GM19467 (cell line): ENCODE measurements around the gene AIFM2.
"Not testable (repeated sequence)": the region's sequence is repeated elsewhere in the genome, so short reads cannot be mapped to it uniquely, and the experiment has no call there.

Source experiments
- ATAC-seq: cut with Tn5 transposase; IDR thresholded peaks from one replicate; pipeline ENCODE4 v1.9.1; 2021; ENCODE audit warnings: mild to moderate bottlenecking, moderate library complexity; ENCODE audit not compliant: unreplicated experiment

AIFM2 gene

DNA sequence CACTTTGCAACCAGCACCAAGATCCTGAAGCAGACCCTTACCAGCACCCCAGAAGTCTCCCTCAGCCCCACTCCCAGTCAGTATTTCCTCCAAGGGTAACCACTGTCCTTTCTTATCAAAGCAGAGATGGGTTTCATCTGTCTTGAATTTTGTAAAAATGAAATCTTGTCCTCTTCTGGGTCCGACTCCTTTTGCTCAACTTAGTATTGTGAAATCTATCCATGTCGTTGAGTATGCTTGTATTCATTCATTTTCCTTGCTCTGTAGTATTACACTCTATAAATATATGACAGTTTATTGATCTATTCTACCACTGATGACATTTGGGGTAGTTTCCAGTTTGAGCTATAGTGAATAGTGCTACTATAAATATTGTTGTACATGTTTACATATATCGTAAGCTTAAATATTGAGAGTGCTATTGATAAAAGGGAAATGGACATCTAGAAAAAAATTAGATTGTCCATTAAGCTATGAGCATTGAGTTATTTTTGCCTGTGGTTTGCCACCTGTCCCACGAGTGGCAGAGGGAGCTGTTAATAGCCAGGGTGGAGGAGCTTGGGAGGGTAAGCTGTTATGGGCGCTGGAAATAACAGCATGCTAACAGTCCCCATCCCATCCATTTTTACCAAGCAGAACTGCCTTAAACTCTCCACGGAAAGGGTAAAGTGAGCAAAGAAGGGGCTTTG, 36.5 kb downstream of the AIFM2 start:
- ATAC-seq: no peak

GRCh38 chr10:70094250-70094649, 38.4 kb downstream of the AIFM2 start:
- ATAC-seq: no peak

DNA sequence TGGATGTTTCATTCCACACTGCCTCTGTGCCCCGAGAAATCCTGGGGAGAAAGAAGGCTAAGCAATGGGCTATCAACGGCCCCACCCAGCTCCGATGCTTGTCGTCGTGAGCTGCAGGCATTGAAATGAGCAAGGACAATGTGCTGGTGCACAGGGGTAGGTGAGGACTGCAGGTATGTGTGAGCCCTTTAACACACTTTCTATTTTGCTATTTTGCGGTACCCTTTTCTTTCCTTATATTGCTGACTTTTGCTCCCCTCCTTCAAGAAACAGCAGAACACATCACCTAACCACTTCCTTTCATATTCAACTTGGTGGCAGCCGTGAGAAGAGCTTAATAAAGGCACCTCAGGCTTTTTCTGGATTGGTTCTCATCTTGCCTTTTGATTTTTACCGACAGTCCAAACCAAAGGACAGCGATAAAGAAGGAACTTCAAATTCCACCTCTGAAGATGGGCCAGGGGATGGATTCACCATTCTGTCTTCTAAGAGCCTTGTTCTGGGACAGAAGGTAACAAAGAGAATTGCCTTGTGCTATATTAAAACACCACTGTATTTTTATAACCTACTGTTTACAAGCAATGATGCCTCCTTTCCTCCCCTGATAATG, 39.2 kb downstream of the AIFM2 start:
- no peak for ATAC-seq

- ATAC-seq: no peak
Measured at GRCh38 chr10:70092389-70092718, 40.3 kb downstream of the AIFM2 start.

- no peak for ATAC-seq
Measured at GRCh38 chr10:70090951-70091350, 41.7 kb downstream of the AIFM2 start.

- ATAC-seq: no peak
Measured at GRCh38 chr10:70090013-70090412, 42.6 kb downstream of the AIFM2 start.

GRCh38 chr10:70088308-70088698, 44.3 kb downstream of the AIFM2 start:
- ATAC-seq: no peak

- ATAC-seq: no peak
Measured at GRCh38 chr10:70087616-70088307, 44.9 kb downstream of the AIFM2 start.

DNA sequence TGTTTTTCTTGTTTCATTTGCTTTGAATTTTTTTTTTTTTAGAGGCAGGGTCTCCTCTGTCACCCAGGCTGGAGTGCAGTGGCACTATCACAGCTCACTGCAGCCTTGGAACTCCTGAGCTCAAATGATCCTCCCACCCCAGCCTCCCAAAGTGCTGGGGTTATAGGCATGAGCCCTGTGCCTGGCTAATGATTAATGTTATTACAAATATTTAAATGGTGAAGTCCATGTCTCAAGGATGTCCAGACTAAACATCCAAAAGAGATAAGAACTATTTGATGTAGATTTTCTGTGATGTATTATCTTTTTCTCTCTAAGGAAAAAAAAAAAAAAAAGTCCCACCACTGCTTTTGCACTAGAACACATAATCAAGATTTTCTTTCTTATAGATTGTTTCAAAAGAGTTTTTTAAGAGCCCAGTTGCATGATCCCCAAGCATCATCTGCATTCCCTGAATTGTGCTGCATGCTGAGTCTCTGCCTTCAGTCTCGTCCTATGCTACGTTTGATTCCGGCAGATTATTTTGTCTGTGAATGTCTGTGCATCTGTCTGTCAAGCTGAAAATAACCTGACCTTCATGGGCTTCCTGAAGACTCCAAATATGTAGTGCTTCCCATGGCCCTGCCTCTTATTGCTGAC, 46.5 kb downstream of the AIFM2 start:
- ATAC-seq: no peak

GRCh38 chr10:70084189-70084588, 48.4 kb downstream of the AIFM2 start:
- ATAC-seq: no peak

DNA sequence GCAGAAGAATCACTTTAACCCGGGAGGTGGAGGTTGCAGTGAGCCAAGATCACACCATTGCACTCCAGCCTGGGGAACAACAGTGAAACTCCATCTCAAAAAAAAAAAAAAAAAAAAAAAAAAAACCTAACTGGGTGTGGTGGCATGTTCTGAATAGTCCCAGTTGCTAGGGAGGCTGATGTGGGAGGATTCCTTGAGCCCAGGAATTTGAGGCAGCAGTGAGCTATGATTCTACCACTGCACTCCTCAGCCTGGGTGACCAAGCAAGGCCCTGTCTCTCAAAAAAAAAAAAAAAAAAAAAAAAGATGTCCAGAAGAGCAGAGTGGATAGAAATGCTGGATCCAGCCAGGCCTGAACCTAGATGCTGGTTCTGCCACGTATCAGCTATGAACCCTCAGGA, 51.8 kb downstream of the AIFM2 start:
- not testable (repeated sequence) for ATAC-seq

DNA sequence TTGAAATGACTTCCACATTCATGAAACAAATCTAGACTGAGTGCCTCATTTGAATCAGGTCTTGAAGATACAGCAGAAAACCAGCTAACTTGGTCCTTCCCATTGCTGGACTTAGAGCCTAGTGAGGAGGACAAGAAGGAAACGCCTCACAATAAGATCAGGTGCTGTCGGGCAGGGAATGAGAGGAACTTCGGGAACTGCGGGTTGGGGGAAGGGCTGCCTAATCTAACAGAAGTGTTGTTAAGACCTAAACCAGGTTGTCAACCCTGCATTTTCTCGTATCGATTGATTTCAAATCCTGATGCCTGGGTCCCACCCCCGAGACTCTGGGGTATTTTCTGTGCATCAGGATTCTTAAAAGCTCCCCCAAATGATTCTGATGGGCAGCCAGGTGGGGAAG, 53.7 kb downstream of the AIFM2 start:
- no peak for ATAC-seq

DNA sequence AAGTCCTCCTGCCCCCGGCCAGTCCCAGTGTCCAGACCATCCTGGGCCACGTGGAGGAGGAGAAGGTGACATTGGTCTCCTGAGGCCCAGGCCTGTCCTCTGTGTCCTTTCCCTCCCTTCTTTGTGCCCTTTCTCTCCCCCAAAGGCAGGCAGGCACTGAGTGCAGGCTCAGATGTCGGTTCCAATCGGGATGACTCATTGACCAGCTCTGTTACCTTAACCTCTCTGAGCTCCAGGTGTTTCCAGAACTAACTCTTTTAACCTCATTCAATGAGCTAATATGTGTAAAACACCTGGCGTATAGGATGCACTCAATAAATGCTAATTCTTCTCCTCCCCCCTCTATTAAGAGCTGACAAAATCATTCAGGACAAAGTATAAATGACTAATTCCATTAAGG, 54.3 kb downstream of the AIFM2 start:
- ATAC-seq: no peak

DNA sequence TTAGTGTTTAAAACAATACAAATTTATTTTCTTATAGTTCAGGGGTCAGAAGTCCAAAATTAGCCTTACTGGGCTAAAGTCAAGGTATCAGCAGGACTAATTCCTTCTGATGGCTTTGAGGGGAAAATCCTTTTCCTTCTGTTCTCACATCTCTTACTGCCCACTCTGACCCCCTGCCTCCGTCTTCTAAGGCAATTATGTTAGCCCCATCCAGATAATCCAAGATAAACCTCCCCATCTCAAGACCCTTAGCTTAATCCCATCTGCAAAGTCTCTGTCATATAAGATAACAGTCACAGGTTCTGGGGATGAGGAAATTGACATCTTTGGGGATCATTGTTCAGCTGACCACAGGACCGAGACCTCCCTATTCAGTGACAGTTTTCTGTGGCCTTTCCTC, 57.7 kb downstream of the AIFM2 start:
- ATAC-seq: no peak

GRCh38 chr10:70074165-70074564, 58.5 kb downstream of the AIFM2 start:
- ATAC-seq: no peak

DNA sequence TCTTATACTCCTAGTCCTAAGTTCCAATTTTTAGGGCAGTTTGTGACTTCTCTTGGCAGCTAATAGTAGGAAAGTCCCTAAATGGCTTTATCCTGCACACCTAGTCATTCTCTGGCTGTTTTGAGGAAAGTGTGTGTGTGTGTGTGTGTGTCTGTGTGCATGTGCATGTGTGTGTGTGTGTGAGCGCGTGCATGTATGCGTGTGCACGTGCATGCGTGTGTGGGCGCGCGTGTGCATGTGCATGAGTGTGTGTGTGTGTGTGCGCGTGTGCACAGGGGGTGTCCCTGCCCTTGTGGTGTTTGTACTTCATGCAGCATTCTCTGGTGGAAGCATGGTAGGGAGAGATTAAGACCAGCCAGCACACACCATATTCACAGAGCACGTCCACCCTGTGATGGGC, 61.8 kb downstream of the AIFM2 start:
- no peak for ATAC-seq

DNA sequence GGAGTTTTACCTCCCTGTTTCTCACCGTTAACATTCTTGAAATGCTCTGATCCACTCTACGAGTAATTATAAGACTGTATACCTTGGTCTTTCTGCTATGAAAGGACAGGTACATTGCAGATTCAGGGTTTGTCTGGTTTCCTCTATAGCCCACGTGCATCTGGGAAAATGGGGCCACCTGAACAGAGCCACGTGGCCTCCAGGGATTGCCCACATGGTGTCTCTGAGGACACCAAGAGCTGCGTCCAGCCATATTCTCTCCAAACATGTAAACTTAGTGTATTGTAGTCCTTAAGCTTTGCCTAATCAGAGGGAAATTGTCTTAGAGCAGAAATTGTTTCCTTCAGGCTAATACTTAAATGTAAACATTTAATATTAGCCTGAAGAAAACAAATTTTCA, 63.3 kb downstream of the AIFM2 start:
- no peak for ATAC-seq

- no peak for ATAC-seq
Measured at GRCh38 chr10:70068925-70069324, 63.7 kb downstream of the AIFM2 start.

- no peak for ATAC-seq
Measured at GRCh38 chr10:70067586-70067985, 65.0 kb downstream of the AIFM2 start.

DNA sequence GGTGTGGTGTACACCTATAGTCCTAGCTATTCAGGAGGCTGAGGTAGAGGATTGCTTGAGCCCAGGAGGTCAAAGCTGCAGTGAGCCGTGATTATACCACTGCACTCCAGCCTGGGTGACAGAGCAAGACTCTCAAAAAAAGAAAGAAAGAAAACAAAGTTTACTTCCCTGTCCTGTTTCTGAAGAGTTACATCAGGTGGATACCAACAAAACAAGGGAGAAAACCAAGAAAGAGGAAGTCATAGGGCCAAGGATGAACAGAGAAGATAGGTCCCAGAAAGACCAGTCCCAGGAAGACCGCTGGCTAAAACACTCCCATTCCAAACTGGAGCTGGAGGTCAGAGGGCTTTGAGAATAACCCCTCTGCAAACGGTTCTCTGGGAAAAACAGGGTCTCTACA, 66.4 kb downstream of the AIFM2 start:
- no peak for ATAC-seq

DNA sequence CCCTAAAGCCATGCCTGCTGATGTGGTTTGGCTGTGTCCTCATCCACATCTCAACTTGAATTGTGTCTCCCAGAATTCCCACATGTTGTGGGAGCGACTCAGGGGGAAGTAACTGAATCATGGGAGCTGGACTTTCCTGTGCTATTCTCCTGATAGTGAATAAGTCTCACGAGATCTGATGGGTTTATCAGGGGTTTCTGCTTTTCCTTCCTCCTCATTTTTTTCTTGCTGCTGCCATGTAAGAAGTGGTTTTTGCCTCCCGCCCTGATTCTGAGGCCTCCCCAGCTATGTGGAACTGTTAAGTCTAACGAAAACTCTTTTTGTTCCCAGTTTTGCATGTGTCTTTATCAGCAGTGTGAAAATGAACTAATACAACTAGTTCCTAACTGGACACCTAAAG, 68.1 kb downstream of the AIFM2 start:
- no peak for ATAC-seq
